H9 (cell line): Measurements from ENCODE around the gene OR6J1. TPM values are rescaled to one million over a fixed set of nuclear protein-coding genes. Genes with fewer than 3 reads are reported as not detected.

ENCODE experiments used
- DNase-seq: peaks from one replicate; pipeline ENCODE4 v3.0.0-alpha.2; 2017
- H2AFZ ChIP-seq: one replicate; pipeline ENCODE4 v1.6.1; 2013; ENCODE audit warnings: mild to moderate bottlenecking, low read length, control low read depth, moderate library complexity
- H2AK5ac ChIP-seq: 2 replicates; pipeline ENCODE4 v1.6.1; 2013; ENCODE audit warnings: low read length, control low read depth, mixed read lengths; ENCODE audit not compliant: insufficient read length
- H2BK120ac ChIP-seq: one replicate; pipeline ENCODE4 v1.6.1; 2013; ENCODE audit warnings: low read depth, mild to moderate bottlenecking, low read length, control low read depth, inconsistent platforms; ENCODE audit not compliant: poor library complexity, severe bottlenecking
- H2BK12ac ChIP-seq: 2 replicates; pipeline ENCODE4 v1.6.1; 2013; ENCODE audit warnings: low read length, control low read depth, mixed read lengths, low read depth; ENCODE audit not compliant: insufficient read length
- H2BK15ac ChIP-seq: 2 replicates; pipeline ENCODE4 v1.6.1; 2013; ENCODE audit warnings: low read depth, low read length, control low read depth
- H2BK20ac ChIP-seq: one replicate; pipeline ENCODE4 v1.6.1; 2013; ENCODE audit warnings: low read depth, mild to moderate bottlenecking, low read length, control low read depth, inconsistent platforms; ENCODE audit not compliant: poor library complexity, severe bottlenecking
- H2BK5ac ChIP-seq: 2 replicates; pipeline ENCODE4 v1.6.1; 2013; ENCODE audit warnings: low read length, control low read depth, mixed read lengths; ENCODE audit not compliant: insufficient read length
- H3K14ac ChIP-seq: 2 replicates; pipeline ENCODE4 v1.6.1; 2013; ENCODE audit warnings: low read length, control low read depth; ENCODE audit not compliant: insufficient read depth
- H3K18ac ChIP-seq: 2 replicates; pipeline ENCODE4 v1.6.1; 2013; ENCODE audit warnings: low read depth, mild to moderate bottlenecking, mixed read lengths, low read length, control low read depth; ENCODE audit not compliant: insufficient read length
- H3K23ac ChIP-seq: 2 replicates; pipeline ENCODE4 v1.6.1; 2013; ENCODE audit warnings: low read length, control low read depth, mixed read lengths, low read depth; ENCODE audit not compliant: insufficient read length
- H3K23me2 ChIP-seq: 2 replicates; pipeline ENCODE4 v1.6.1; 2013; ENCODE audit warnings: low read depth, mild to moderate bottlenecking, mixed read lengths, low read length, control low read depth; ENCODE audit not compliant: insufficient read length, poor library complexity, severe bottlenecking
- H3K27ac ChIP-seq: 2 replicates; pipeline ENCODE4 v1.5.1; 2013; ENCODE audit warnings: low read length, control low read depth, mixed read lengths, low read depth; ENCODE audit not compliant: insufficient read length
- H3K27me3 ChIP-seq: 2 replicates; pipeline ENCODE4 v1.6.1; 2013; ENCODE audit warnings: low read length, control low read depth, inconsistent platforms; ENCODE audit not compliant: insufficient read depth
- H3K4ac ChIP-seq: 2 replicates; pipeline ENCODE4 v1.6.1; 2013; ENCODE audit warnings: low read depth, mild to moderate bottlenecking, control low read depth, inconsistent platforms, low read length, moderate library complexity
- H3K4me1 ChIP-seq: 2 replicates; pipeline ENCODE4 v1.6.1; 2013; ENCODE audit warnings: low read length, control low read depth, inconsistent platforms; ENCODE audit not compliant: insufficient read depth
- H3K4me2 ChIP-seq: 2 replicates; pipeline ENCODE4 v1.6.1; 2013; ENCODE audit warnings: low read length, control low read depth, mixed read lengths; ENCODE audit not compliant: insufficient read length, insufficient read depth
- H3K56ac ChIP-seq: 2 replicates; pipeline ENCODE4 v1.6.1; 2013; ENCODE audit warnings: low read depth, mild to moderate bottlenecking, mixed read lengths, low read length, control low read depth; ENCODE audit not compliant: insufficient read length
- H3K79me1 ChIP-seq: 2 replicates; pipeline ENCODE4 v1.6.1; 2013; ENCODE audit warnings: low read depth, mild to moderate bottlenecking, moderate library complexity, low read length, control low read depth, inconsistent platforms; ENCODE audit not compliant: insufficient read depth, poor library complexity, severe bottlenecking
- H3K79me2 ChIP-seq: 2 replicates; pipeline ENCODE4 v1.6.1; 2013; ENCODE audit warnings: low read length, control low read depth, inconsistent platforms; ENCODE audit not compliant: insufficient read depth
- H3K9ac ChIP-seq: 2 replicates; pipeline ENCODE4 v1.6.1; 2013; ENCODE audit warnings: low read length, control low read depth, mixed read lengths; ENCODE audit not compliant: insufficient read length; ENCODE audit errors: extremely low read depth
- H3K9me3 ChIP-seq: one replicate; pipeline ENCODE4 v1.6.1; 2013; ENCODE audit warnings: low read depth, low read length, inconsistent platforms; ENCODE audit not compliant: control insufficient read depth
- H3T11ph ChIP-seq: one replicate; pipeline ENCODE4 v1.6.1; 2013; ENCODE audit warnings: mild to moderate bottlenecking, low read length, control low read depth, inconsistent platforms
- H4K20me1 ChIP-seq: one replicate; pipeline ENCODE4 v1.6.1; 2013; ENCODE audit not compliant: control insufficient read depth, insufficient read length, insufficient read depth
- H4K5ac ChIP-seq: 2 replicates; pipeline ENCODE4 v1.6.1; 2013; ENCODE audit warnings: low read depth, mild to moderate bottlenecking, mixed read lengths, low read length, control low read depth; ENCODE audit not compliant: insufficient read length
- H4K8ac ChIP-seq: replicated peaks from 2 replicates; pipeline ENCODE4 v1.6.1; 2013; ENCODE audit warnings: low read length, control low read depth, mixed read lengths, low read depth; ENCODE audit not compliant: insufficient read length
- H4K91ac ChIP-seq: 2 replicates; pipeline ENCODE4 v1.6.1; 2013; ENCODE audit warnings: low read depth, mild to moderate bottlenecking, moderate library complexity, mixed read lengths, low read length, control low read depth; ENCODE audit not compliant: insufficient read length
- H3K27ac Mint-ChIP-seq, 3 experiments: 2 replicates in 2 of 3; 3 replicates in 1 of 3; pipeline ENCODE4 v1.8.0; 2020 to 2021; ENCODE audit warnings: mixed read lengths in 3 of 3, mild to moderate bottlenecking in 1 of 3, moderate library complexity in 1 of 3
- H3K27me3 Mint-ChIP-seq: 2 replicates; pipeline ENCODE4 v1.8.0; 2021; ENCODE audit warnings: low read depth, mild to moderate bottlenecking, moderate library complexity, mixed read lengths
- H3K36me3 Mint-ChIP-seq, 3 experiments: 2 replicates in 2 of 3; 3 replicates in 1 of 3; pipeline ENCODE4 v1.8.0; 2020 to 2021; ENCODE audit warnings: low read depth in 3 of 3, mixed read lengths in 3 of 3; ENCODE audit not compliant: insufficient read depth in 1 of 3
- H3K4me1 Mint-ChIP-seq, 2 experiments: 2 replicates each; pipeline ENCODE4 v1.8.0; 2020; ENCODE audit warnings: mixed read lengths in 2 of 2
- H3K4me3 Mint-ChIP-seq, 2 experiments: 2 replicates in 1 of 2; 3 replicates in 1 of 2; pipeline ENCODE4 v1.8.0; 2020 to 2021; ENCODE audit warnings: mild to moderate bottlenecking in 2 of 2, mixed read lengths in 2 of 2, moderate library complexity in 1 of 2
- H3K9me3 Mint-ChIP-seq, 2 experiments: 2 replicates in 1 of 2; 3 replicates in 1 of 2; pipeline ENCODE4 v1.8.0; 2020; ENCODE audit warnings: mild to moderate bottlenecking in 2 of 2, mixed read lengths in 2 of 2, moderate library complexity in 1 of 2
- WGBS: extraction: QIAGEN DNeasy Blood & Tissue Kit; methylation state at CpG from one replicate; pipeline ENCODE4 v1.1.7; 2013; ENCODE audit warnings: missing lambda C conversion rate, low lambda C conversion rate, mixed read lengths; ENCODE audit not compliant: insufficient read length; ENCODE audit errors: extremely low coverage; 5-methylcytosine and 5-hydroxymethylcytosine counted together
- total RNA-seq: library from RNA; stranded (reverse); gene quantifications from 2 replicates; pipeline ENCODE4 v1.2.1, GENCODE V29; 2021
- TF ChIP-seq, protein P1 (sequence below): fragments of 200-600 bp; sonication (generic); conservative IDR thresholded peaks from 3 replicates; pipeline ENCODE4 v1.8.0; 2021; ENCODE audit warnings: antibody characterized with exemption, mild to moderate bottlenecking

OR6J1 gene
- total RNA-seq, 1 experiment from 2014 or later: not detected

DNA sequence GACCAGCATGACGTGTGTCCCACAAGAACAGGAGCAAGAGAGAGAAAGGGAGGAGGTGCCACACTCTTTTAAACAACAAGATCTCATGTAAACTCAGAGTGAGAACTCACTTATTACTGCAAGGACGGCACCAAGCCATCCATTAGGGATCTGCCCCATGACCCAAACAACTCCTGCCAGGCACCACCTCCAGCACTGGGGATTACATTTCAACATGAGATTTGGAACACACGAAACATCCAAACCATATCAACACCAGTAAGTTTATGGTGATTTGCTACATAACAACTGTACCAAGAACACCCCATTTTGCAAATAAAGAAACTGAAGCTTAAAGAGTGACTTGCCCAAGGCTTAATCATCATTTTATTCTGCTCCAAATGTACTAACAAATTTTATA lies 23.7 kb upstream of the OR6J1 start:
- Histone ChIP-seq H2BK20ac (no peak overlapping the region), H3K27ac (no peak overlapping the region)
- WGBS: no CpG with 5 or more reads among the region's 3 CpGs

More for the DNA sequence above, 23.7 kb upstream of the OR6J1 start:
- H3K27ac Mint-ChIP-seq: no peak overlapping the region
- no peaks in the 10 kb centered on the region for H3K79me2 ChIP-seq
- H3K4me2 ChIP-seq: no peak overlapping the region
- H2BK15ac ChIP-seq: no peak overlapping the region
- no peak overlapping the region for H2AK5ac ChIP-seq
- no peaks in the 10 kb centered on the region for H3K4me1 ChIP-seq
- H3K9me3 ChIP-seq: no peaks in the 10 kb centered on the region
- no peak overlapping the region for H4K8ac ChIP-seq
- H4K5ac ChIP-seq: no peak overlapping the region
- H2BK120ac ChIP-seq: no peak overlapping the region
- peaks cover 5 to 10% of the 10 kb centered on the region in 2 experiments for H3K4me1 Mint-ChIP-seq
- no peak overlapping the region for H3T11ph ChIP-seq
- H3K27me3 ChIP-seq: no peaks in the 10 kb centered on the region
- H3K4me3 Mint-ChIP-seq: no peak overlapping the region
- no peaks in the 10 kb centered on the region for H3K23me2 ChIP-seq
- no peaks in the 10 kb centered on the region for H3K36me3 Mint-ChIP-seq
- TF ChIP-seq, protein P1, sequence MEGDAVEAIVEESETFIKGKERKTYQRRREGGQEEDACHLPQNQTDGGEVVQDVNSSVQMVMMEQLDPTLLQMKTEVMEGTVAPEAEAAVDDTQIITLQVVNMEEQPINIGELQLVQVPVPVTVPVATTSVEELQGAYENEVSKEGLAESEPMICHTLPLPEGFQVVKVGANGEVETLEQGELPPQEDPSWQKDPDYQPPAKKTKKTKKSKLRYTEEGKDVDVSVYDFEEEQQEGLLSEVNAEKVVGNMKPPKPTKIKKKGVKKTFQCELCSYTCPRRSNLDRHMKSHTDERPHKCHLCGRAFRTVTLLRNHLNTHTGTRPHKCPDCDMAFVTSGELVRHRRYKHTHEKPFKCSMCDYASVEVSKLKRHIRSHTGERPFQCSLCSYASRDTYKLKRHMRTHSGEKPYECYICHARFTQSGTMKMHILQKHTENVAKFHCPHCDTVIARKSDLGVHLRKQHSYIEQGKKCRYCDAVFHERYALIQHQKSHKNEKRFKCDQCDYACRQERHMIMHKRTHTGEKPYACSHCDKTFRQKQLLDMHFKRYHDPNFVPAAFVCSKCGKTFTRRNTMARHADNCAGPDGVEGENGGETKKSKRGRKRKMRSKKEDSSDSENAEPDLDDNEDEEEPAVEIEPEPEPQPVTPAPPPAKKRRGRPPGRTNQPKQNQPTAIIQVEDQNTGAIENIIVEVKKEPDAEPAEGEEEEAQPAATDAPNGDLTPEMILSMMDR: no peak
- H3K23ac ChIP-seq: no peak overlapping the region
- H2AFZ ChIP-seq: no peak overlapping the region
- H3K9ac ChIP-seq: no peak overlapping the region
- no peak for DNase-seq
- no peak overlapping the region for H3K56ac ChIP-seq
- H4K91ac ChIP-seq: no peak overlapping the region
- H3K9me3 Mint-ChIP-seq: peaks cover 0 to 3% of the 10 kb centered on the region in 2 experiments; a peak in 2 of 5 replicates
- peaks cover 4% of the 10 kb centered on the region; the same call in 1 of the 2 replicates for H3K27me3 Mint-ChIP-seq
- H3K18ac ChIP-seq: no peak overlapping the region
- H3K79me1 ChIP-seq: no peaks in the 10 kb centered on the region
- H4K20me1 ChIP-seq: no peaks in the 10 kb centered on the region
- no peak overlapping the region for H2BK12ac ChIP-seq
- no peak overlapping the region for H3K4ac ChIP-seq
- H3K14ac ChIP-seq: no peak overlapping the region
- H2BK5ac ChIP-seq: no peak overlapping the region
